Esophagus muscularis mucosa (tissue), 4 donors: ENCODE data around the gene CYP27A1. TPM values are rescaled to one million over a fixed set of nuclear protein-coding genes. Genes with fewer than 3 reads are reported as not detected.

Experiments
- DNase-seq: peaks from one replicate; pipeline ENCODE4 v3.0.0-alpha.2; 2017; ENCODE audit errors: extremely low spot score
- H3K27ac ChIP-seq, 4 donors: fragments of 200-600 bp; sonication (generic); replicated peaks in 1 of 4; 1 replicate in 3 of 4; 2 replicates in 1 of 4; pipeline ENCODE4 v1.5.1; 2016 to 2019; ENCODE audit warnings: mild to moderate bottlenecking in 1 of 4
- H3K27me3 ChIP-seq, 4 donors: fragments of 200-600 bp; sonication (generic); one replicate each; pipeline versions ENCODE4 v1.5.1 to v1.6.0; 2016 to 2019
- H3K36me3 ChIP-seq, 4 donors: fragments of 200-600 bp; sonication (generic); one replicate each; pipeline ENCODE4 v1.5.1; 2016 to 2019
- H3K4me1 ChIP-seq, 4 donors: fragments of 200-600 bp; sonication (generic); one replicate each; pipeline ENCODE4 v1.5.1; 2016 to 2019
- H3K4me3 ChIP-seq, 4 donors: fragments of 200-600 bp; sonication (generic); 1 replicate in 2 of 4; 2 replicates in 2 of 4; pipeline ENCODE4 v1.5.1; 2016 to 2019; ENCODE audit warnings: mild to moderate bottlenecking in 4 of 4, moderate library complexity in 1 of 4
- H3K9me3 ChIP-seq, 4 donors: fragments of 200-600 bp; sonication (generic); 1 replicate in 3 of 4; 2 replicates in 1 of 4; pipeline ENCODE4 v1.5.1; 2016 to 2019
- CTCF ChIP-seq, 3 experiments: fragments of 200-600 bp in 2 of 3; fragments of 450-650 bp in 1 of 3; sonication (generic) in 2 of 3; IDR thresholded peaks; one replicate each; pipeline ENCODE4 v1.5.1; 2017 to 2019; ENCODE audit warnings: antibody characterized with exemption in 3 of 3, mild to moderate bottlenecking in 2 of 3, moderate library complexity in 1 of 3
- EP300 ChIP-seq: sonication (generic); formaldehyde crosslinking; IDR thresholded peaks from one replicate; pipeline ENCODE4 v1.6.1; 2017; ENCODE audit warnings: antibody characterized with exemption
- POLR2A ChIP-seq: fragments of 450-650 bp; IDR thresholded peaks from one replicate; pipeline ENCODE4 v1.6.1; 2017; ENCODE audit warnings: antibody characterized with exemption, moderate library complexity, mild to moderate bottlenecking, low read depth
- POLR2AphosphoS5 ChIP-seq, 2 donors: sonication (generic); formaldehyde crosslinking; IDR thresholded peaks; one replicate each; pipeline ENCODE4 v1.6.1; 2017; ENCODE audit warnings: antibody characterized with exemption in 2 of 2
- WGBS: methylation state at CpG from one replicate; pipeline ENCODE4 v1.1.5; 2018; 5-methylcytosine and 5-hydroxymethylcytosine counted together
- intact Hi-C: fragments of 100-400 bp; cut with DNase I; formaldehyde crosslinking; loops from one replicate; pipeline ENCODE4 v1.15.1; 2023
- total RNA-seq, 4 donors: library from RNA; depleted of rRNA; stranded (reverse); fragments of >200 nt; gene quantifications; one replicate each; pipeline versions ENCODE4 v1.1.0 to v1.2.1, GENCODE V29; 2016

Gene CYP27A1
- total RNA-seq, 4 donors from 2014 or later = 20.7 to 26.3 (median 23.6) TPM

DNA sequence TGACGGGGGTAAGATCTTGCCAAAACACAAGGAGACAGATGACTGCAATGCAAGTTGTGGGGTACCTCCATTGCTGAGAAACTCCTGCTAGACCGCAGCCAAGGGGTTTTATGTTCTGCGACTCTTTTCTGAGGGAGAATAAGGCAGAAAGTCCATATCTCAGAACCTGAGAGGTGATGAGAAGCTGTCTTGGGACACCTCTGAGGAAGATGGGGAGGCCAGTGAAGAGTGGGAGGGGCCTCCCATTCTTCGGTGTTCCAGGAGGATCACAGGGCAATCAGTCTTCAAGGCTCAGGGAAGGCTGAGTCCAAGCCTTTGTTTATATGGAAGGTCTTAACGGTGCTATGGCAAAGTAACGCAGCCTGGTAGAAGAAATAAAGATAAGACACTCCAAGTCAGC, 18.0 kb downstream of the CYP27A1 start:
- peaks cover 0 to 6% (median 0%) of the 10 kb centered on the region in 4 donors for H3K9me3 ChIP-seq
- no peak overlapping the region for H3K27ac ChIP-seq
- no peak overlapping the region for H3K4me3 ChIP-seq
- WGBS = 56% methylated on average over 6 of the region's 6 CpGs
- H3K4me1 ChIP-seq = no peaks in the 10 kb centered on the region
- no peak for TF ChIP-seq POLR2AphosphoS5 (IDR thresholded peaks at IDR 0.05)
- TF ChIP-seq CTCF (IDR thresholded peaks at IDR 0.05) = no peak
- no peak for TF ChIP-seq EP300
- no peak for TF ChIP-seq POLR2A
- intact Hi-C loops = no loop called here
- no peak for DNase-seq
- H3K27me3 ChIP-seq = no peaks in the 10 kb centered on the region
- no peaks in the 10 kb centered on the region for H3K36me3 ChIP-seq

DNA sequence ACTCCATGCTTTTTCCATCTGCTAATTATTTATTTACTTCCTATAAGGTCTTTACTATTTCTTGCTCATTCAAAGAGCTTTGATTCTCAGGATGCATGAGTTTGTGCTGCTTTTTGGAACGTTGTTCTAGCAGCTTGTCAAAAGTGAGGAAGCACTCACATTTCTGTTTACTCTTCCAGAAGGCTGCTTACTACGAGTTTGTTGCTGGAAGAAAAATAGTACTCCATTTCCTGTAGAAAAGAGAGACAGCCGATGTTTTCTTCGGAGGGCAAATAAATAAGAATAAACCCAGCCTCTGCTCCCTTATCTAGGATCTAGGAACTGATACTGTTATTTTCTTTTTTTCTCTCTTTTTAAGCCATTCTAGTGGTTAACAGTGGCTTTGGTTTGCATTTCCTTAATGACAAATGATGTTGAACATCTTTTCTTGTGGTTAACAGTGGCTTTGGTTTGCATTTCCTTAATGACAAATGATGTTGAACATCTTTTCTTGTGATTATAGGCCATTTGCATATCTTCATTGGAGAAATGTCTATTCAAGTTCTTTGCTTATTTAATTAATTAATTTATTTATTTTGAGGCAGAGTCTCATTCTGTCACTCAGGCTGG, 20.5 kb downstream of the CYP27A1 start:
- Histone ChIP-seq H3K27ac (peak overlapping the region in 1 of 4 donors; percentile 8), H3K36me3 (no peaks in the 10 kb centered on the region), H3K4me3 (no peak overlapping the region), H3K9me3 (peaks cover 0 to 6% (median 0%) of the 10 kb centered on the region in 4 donors), H3K4me1 (peaks cover 0 to 25% (median 19%) of the 10 kb centered on the region in 4 donors), H3K27me3 (no peaks in the 10 kb centered on the region)
- no peak for DNase-seq
- intact Hi-C loops = no loop called here
- TF ChIP-seq POLR2A = no peak
- TF ChIP-seq POLR2AphosphoS5 (IDR thresholded peaks at IDR 0.05) = no peak
- no peak for TF ChIP-seq EP300
- TF ChIP-seq CTCF (IDR thresholded peaks at IDR 0.05) = no peak
- whole genome bisulfite sequencing = 41% methylated on average over 4 of the region's 4 CpGs

DNA sequence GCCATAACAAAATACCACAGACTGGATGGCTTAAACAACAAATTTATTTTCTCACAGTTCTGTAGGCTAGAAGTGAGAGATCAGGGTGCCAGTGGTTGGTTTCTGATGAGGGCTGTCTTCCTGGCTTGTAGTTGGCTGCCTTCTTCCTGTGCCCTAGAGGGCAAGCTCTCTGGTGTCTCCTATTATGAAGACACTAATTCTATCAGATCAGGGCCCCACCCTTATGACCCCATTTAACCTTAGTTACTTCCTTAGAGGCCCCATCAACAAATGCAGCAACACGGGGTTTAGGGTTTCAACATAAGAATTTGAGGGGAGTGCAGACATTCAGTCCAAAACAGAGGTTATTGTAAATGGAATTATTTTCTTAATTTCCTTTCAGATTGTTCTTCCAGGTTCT, 22.9 kb downstream of the CYP27A1 start:
- peak overlapping the region in 3 of 4 donors; percentile 68 to 70 (median 70) for H3K27ac ChIP-seq
- H3K4me3 ChIP-seq = no peak overlapping the region
- peaks cover 0 to 6% (median 0%) of the 10 kb centered on the region in 4 donors for H3K9me3 ChIP-seq
- intact Hi-C loops = no loop called here
- DNase-seq = peak; percentile 17
- TF ChIP-seq POLR2A (no peak), EP300 (no peak), CTCF (IDR thresholded peaks at IDR 0.05) (no peak), POLR2AphosphoS5 (IDR thresholded peaks at IDR 0.05) (no peak)
- H3K36me3 ChIP-seq = no peaks in the 10 kb centered on the region
- peaks cover 0 to 27% (median 25%) of the 10 kb centered on the region in 4 donors for H3K4me1 ChIP-seq
- WGBS = 80% methylated on average over 1 of the region's 1 CpG
- no peaks in the 10 kb centered on the region for H3K27me3 ChIP-seq

DNA sequence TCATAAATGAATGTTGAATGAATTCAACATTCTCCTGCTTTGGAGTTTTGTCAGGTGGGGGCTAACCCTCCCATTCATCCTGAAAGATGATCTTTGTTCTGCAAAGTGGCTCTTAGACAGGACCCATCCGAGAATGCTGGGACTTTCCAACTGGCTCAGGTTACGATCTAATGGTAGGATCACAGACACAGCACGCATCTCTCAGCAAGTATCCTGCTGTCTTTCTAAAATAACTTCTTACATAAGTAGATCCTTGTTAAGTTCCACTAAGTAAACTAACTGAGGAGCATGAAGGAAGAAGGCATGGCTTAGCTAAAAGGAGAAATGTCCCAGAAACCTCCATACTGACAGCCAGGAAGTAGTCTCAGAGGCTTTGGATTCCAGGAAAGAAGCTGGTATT, 23.7 kb downstream of the CYP27A1 start:
- 24% methylated on average over 3 of the region's 3 CpGs for WGBS
- H3K4me3 ChIP-seq = peak overlapping the region in 1 of 4 donors; percentile 10
- peak overlapping the region; percentile 68 to 76 (median 70) for H3K27ac ChIP-seq
- peaks cover 0 to 6% (median 0%) of the 10 kb centered on the region in 4 donors for H3K9me3 ChIP-seq
- intact Hi-C loops = no loop called here
- no peaks in the 10 kb centered on the region for H3K36me3 ChIP-seq
- peaks cover 0 to 27% (median 25%) of the 10 kb centered on the region in 4 donors for H3K4me1 ChIP-seq
- peak; percentile 60 for DNase-seq
- no peak for TF ChIP-seq EP300
- peak in 1 of 2 donors; percentile 18 for TF ChIP-seq POLR2AphosphoS5 (IDR thresholded peaks at IDR 0.05)
- H3K27me3 ChIP-seq = no peaks in the 10 kb centered on the region

DNA sequence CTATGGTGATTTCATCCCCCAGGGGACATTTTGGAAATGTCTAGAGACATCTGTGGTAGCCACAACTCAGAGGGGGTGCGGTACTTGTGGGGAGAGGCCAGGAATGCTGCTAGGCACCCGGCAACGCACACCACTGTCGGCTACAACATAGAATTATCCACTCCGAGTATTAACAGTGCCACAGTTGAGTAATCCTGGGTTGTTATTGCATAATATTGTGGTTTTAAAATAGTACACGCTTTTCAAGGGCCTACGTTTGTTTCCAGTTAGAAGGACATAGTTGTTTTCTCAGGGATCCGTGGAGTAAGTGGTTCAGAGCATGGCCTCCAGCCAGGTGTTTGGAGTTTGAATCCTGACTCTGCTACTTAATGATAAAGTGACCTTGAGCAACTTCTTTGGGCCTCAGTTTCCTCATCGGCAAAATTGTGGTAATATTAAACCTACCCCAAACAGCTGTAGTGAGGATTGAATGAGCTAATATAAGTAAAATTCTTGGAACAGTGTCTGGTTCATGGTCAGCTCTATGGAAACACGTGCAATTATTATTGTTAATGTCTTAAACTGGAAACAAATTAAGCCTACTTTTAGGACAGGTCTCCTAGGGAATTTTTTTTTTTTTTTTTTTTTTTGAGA, 24.5 kb downstream of the CYP27A1 start:
- H3K4me1 ChIP-seq = peaks cover 0 to 27% (median 25%) of the 10 kb centered on the region in 4 donors
- DNase-seq = peak; percentile 92
- intact Hi-C loops = no loop called here

More for the DNA sequence above, 24.5 kb downstream of the CYP27A1 start:
- H3K4me3 ChIP-seq = no peak overlapping the region
- no peaks in the 10 kb centered on the region for H3K36me3 ChIP-seq
- peak overlapping the region; percentile 68 to 76 (median 70) for H3K27ac ChIP-seq
- 35% methylated on average over 10 of the region's 10 CpGs for WGBS
- TF ChIP-seq POLR2A = no peak
- peak; percentile 72 to 76 for TF ChIP-seq POLR2AphosphoS5 (IDR thresholded peaks at IDR 0.05)
- H3K27me3 ChIP-seq = no peaks in the 10 kb centered on the region
- H3K9me3 ChIP-seq = peaks cover 0 to 6% (median 0%) of the 10 kb centered on the region in 4 donors
